LNCaP clone FGC (cell line): ENCODE results near the gene ABCB11.

Source experiments
- DNase-seq: peaks from one replicate; pipeline ENCODE4 v3.0.0-alpha.2; 2011; ENCODE audit warnings: low read depth
- H3K4me3 ChIP-seq: 2 replicates; pipeline ENCODE4 v1.5.1; 2011; ENCODE audit warnings: mild to moderate bottlenecking, low read depth, low read length, control low read depth
- TF ChIP-seq, protein P1 (sequence below): IDR thresholded peaks from 2 replicates; pipeline ENCODE4 v1.5.1; 2012; ENCODE audit warnings: mild to moderate bottlenecking; ENCODE audit not compliant: control insufficient read depth, insufficient read depth; ENCODE audit errors: extremely low read depth

ABCB11 gene

GRCh38 chr2:168993538-168993937, 37.6 kb downstream of the ABCB11 start:
- no peak overlapping the region for H3K4me3 ChIP-seq
- TF ChIP-seq, protein P1, sequence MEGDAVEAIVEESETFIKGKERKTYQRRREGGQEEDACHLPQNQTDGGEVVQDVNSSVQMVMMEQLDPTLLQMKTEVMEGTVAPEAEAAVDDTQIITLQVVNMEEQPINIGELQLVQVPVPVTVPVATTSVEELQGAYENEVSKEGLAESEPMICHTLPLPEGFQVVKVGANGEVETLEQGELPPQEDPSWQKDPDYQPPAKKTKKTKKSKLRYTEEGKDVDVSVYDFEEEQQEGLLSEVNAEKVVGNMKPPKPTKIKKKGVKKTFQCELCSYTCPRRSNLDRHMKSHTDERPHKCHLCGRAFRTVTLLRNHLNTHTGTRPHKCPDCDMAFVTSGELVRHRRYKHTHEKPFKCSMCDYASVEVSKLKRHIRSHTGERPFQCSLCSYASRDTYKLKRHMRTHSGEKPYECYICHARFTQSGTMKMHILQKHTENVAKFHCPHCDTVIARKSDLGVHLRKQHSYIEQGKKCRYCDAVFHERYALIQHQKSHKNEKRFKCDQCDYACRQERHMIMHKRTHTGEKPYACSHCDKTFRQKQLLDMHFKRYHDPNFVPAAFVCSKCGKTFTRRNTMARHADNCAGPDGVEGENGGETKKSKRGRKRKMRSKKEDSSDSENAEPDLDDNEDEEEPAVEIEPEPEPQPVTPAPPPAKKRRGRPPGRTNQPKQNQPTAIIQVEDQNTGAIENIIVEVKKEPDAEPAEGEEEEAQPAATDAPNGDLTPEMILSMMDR = no peak
- no peak for DNase-seq

- no peak overlapping the region for H3K4me3 ChIP-seq
- TF ChIP-seq, protein P1 = no peak
- DNase-seq = no peak
These were observed 38.4 kb downstream of the ABCB11 start for GRCh38 chr2:168992591-168993349.

DNA sequence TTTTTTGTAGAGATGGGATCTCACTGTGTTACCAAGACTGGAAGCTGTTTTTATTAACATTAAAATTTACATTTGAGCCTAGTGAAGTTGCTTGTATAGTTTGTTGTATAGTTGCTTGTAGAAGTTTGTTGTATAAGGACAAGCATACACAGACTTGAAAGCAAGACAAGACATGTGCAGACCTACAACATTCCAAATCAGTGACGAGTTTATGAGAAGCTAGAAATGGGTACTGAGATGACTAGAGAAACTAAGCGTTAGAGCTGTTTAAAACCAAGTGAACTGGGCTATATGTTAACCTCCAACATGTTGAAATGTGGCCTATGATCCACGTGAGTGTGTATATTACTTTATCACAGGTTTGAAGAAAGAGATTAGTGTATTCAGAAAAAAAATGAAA, 39.1 kb downstream of the ABCB11 start:
- no peak for DNase-seq
- TF ChIP-seq, protein P1 = no peak
- no peak overlapping the region for H3K4me3 ChIP-seq

GRCh38 chr2:168988755-168989154, 42.4 kb downstream of the ABCB11 start:
- TF ChIP-seq, protein P1 = no peak
- no peak for DNase-seq
- no peak overlapping the region for H3K4me3 ChIP-seq

GRCh38 chr2:168986398-168986943, 44.7 kb downstream of the ABCB11 start:
- TF ChIP-seq, protein P1 = no peak
- H3K4me3 ChIP-seq = no peak overlapping the region
- no peak for DNase-seq

GRCh38 chr2:168981651-168982050, 49.5 kb downstream of the ABCB11 start:
- TF ChIP-seq, protein P1 = no peak
- no peak for DNase-seq
- H3K4me3 ChIP-seq = no peak overlapping the region
